BE2C (cell line): Measurements from ENCODE around the gene NOP56.

ENCODE experiments used
- DNase-seq: peaks from one replicate; pipeline ENCODE4 v3.0.0-alpha.2; 2020
- H3K27me3 ChIP-seq: fragments of 250-450 bp; sonication (Bioruptor Pico); 2 replicates; pipeline ENCODE4 v1.5.1; 2020; ENCODE audit warnings: mild to moderate bottlenecking
- H3K36me3 ChIP-seq: fragments of 250-450 bp; sonication (Bioruptor Pico); 2 replicates; pipeline ENCODE4 v1.5.1; 2020; ENCODE audit warnings: mild to moderate bottlenecking
- H3K4me1 ChIP-seq: fragments of 250-450 bp; sonication (Bioruptor Pico); 2 replicates; pipeline ENCODE4 v1.5.1; 2020
- H3K4me3 ChIP-seq: 2 replicates; pipeline ENCODE4 v1.5.1; 2011; ENCODE audit warnings: low read depth, low read length
- H3K9me3 ChIP-seq: fragments of 250-450 bp; sonication (Bioruptor Pico); 2 replicates; pipeline ENCODE4 v1.5.1; 2020
- TF ChIP-seq, protein P1 (sequence below): IDR thresholded peaks from 2 replicates; pipeline ENCODE4 v1.5.1; 2012; ENCODE audit warnings: mild to moderate bottlenecking, low read depth, low read length

NOP56 gene

DNA sequence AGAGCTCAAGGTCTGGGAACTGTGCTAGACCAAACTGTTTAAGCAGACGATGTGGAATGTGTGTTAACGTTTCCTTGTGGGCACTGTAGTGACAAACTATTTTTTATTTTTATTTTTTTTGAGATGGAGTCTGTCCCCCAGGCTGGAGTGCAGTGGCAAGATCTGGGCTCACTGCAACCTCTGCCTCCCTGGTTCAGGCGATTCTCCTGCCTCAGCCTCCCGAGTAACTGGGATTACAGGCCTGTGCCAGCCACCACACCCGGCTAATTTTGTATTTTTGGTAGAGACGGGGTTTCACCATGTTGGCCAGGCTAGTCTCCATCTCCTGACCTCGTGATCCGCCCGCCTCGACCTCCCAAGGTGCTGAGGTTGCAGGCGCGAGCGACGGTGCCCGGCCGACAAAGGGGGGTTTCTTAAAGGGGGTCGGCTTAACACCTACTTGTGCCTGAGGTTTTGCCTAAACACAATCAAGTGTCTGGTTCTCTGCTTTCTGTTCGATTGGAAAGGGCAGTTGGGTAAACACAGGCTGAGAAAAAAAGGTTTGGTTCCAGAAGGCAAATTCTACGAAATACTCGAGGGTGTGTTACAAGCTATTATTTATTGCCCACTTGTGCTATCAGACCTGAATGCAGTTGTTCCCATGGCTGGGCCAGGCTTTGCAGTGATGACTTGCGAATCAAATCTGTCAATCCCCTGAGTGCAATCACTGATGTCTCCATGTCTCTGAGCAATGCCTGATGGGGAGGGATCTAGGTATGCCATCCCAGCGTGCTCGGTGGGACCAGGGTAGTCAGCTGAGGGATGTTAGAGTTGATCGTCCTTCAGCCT, 1.3 kb downstream of the NOP56 start:
- Histone ChIP-seq H3K9me3 (no peaks in the 10 kb centered on the region), H3K36me3 (peaks cover 58% of the 10 kb centered on the region), H3K4me1 (no peaks in the 10 kb centered on the region), H3K27me3 (no peaks in the 10 kb centered on the region), H3K4me3 (peak overlapping the region; percentile 95)
- TF ChIP-seq, protein P1, sequence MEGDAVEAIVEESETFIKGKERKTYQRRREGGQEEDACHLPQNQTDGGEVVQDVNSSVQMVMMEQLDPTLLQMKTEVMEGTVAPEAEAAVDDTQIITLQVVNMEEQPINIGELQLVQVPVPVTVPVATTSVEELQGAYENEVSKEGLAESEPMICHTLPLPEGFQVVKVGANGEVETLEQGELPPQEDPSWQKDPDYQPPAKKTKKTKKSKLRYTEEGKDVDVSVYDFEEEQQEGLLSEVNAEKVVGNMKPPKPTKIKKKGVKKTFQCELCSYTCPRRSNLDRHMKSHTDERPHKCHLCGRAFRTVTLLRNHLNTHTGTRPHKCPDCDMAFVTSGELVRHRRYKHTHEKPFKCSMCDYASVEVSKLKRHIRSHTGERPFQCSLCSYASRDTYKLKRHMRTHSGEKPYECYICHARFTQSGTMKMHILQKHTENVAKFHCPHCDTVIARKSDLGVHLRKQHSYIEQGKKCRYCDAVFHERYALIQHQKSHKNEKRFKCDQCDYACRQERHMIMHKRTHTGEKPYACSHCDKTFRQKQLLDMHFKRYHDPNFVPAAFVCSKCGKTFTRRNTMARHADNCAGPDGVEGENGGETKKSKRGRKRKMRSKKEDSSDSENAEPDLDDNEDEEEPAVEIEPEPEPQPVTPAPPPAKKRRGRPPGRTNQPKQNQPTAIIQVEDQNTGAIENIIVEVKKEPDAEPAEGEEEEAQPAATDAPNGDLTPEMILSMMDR, result no peak
- no peak for DNase-seq

DNA sequence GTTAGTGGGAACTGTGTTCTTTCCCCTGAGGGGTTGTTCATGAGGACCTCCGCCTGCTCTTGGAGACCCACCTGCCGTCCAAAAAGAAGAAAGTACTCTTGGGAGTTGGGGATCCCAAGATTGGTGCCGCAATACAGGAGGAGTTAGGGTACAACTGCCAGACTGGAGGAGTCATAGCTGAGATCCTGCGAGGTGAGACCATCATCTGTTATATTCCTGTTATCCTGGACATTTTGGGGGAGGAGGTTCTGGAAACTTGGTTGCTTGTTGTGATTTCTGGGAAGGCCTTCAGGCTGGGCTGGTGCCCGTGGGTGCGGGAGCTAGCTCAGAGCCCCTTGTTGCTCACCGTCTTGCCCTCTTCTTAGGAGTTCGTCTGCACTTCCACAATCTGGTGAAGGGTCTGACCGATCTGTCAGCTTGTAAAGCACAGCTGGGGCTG, 2.0 kb downstream of the NOP56 start:
- no peak for DNase-seq
- TF ChIP-seq, protein P1, result no peak
- Histone ChIP-seq H3K4me1 (no peaks in the 10 kb centered on the region), H3K9me3 (no peaks in the 10 kb centered on the region), H3K4me3 (peak overlapping the region; percentile 95), H3K27me3 (no peaks in the 10 kb centered on the region), H3K36me3 (peaks cover 58% of the 10 kb centered on the region)

DNA sequence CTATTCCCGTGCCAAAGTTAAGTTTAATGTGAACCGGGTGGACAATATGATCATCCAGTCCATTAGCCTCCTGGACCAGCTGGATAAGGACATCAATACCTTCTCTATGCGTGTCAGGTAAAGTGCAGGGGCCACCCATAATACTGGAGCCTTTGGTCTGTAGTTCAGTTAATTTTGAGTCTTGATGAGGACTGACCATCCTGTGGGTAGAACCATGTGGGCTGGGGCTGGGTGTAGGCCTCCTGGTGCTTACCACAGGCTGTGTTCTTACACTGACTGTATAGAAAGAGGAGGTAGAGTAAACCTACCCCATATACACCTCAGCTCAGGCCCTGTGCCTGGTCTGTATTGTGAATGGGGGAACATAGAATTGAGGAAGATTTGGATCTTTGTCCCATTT, 2.4 kb downstream of the NOP56 start:
- TF ChIP-seq, protein P1, result no peak

DNA sequence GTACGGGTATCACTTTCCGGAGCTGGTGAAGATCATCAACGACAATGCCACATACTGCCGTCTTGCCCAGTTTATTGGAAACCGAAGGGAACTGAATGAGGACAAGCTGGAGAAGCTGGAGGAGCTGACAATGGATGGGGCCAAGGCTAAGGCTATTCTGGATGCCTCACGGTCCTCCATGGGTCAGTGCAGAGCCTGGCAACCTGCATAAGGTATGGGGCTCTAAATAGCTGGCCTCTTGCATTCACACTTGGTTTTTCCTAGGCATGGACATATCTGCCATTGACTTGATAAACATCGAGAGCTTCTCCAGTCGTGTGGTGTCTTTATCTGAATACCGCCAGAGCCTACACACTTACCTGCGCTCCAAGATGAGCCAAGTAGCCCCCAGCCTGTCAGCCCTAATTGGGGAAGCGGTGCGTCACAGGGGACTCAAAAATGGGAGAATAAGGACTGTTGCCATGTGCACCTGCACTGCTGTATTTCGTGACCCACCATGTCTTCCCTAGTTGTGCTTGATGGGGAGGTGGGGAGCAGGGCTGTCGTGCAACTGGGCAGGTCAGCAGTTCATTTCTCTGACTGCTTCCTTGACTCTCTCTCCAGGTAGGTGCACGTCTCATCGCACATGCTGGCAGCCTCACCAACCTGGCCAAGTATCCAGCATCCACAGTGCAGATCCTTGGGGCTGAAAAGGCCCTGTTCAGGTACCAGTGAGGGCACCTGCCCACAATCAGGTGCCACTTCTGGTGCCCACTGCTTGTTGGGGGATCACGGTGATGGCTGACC, 3.1 kb downstream of the NOP56 start:
- TF ChIP-seq, protein P1, result no peak
- no peak overlapping the region for H3K4me3 ChIP-seq
- H3K4me1 ChIP-seq, result no peaks in the 10 kb centered on the region
- no peaks in the 10 kb centered on the region for H3K27me3 ChIP-seq
- peaks cover 58% of the 10 kb centered on the region for H3K36me3 ChIP-seq
- DNase-seq, result no peak
- no peaks in the 10 kb centered on the region for H3K9me3 ChIP-seq

More for the DNA sequence above, 2.4 kb downstream of the NOP56 start:
- Histone ChIP-seq H3K27me3 (no peaks in the 10 kb centered on the region), H3K9me3 (no peaks in the 10 kb centered on the region), H3K36me3 (peaks cover 58% of the 10 kb centered on the region), H3K4me3 (peak overlapping the region; percentile 95), H3K4me1 (no peaks in the 10 kb centered on the region)
- no peak for DNase-seq

DNA sequence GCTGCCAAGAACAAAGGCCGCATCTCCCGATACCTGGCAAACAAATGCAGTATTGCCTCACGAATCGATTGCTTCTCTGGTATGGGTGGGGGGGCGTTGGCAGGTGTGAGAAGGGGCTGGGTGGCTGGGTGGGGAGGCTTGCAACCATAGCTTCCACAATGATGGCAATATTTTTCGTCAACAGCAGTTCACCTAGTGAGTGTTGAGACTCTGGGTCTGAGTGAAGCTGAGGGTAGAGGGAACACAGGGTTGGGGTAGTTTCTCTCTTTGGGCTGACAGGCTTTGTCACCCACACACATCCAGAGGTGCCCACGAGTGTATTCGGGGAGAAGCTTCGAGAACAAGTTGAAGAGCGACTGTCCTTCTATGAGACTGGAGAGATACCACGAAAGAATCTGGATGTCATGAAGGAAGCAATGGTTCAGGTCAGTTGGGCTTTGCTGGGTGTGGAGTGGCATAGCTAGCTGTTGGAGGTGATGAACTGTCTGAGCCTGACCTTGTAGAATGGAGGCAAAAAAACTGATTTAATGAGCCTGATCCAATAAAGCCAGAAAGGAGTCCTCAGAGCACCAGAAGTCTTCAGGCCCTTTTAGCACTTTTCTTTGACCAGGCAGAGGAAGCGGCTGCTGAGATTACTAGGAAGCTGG, 4.2 kb downstream of the NOP56 start:
- H3K4me1 ChIP-seq, result no peaks in the 10 kb centered on the region
- no peak overlapping the region for H3K4me3 ChIP-seq
- no peaks in the 10 kb centered on the region for H3K27me3 ChIP-seq
- TF ChIP-seq, protein P1, result no peak
- H3K36me3 ChIP-seq, result peaks cover 58% of the 10 kb centered on the region
- DNase-seq, result no peak
- H3K9me3 ChIP-seq, result no peaks in the 10 kb centered on the region
